Peyer's patch (tissue), 4 donors: Measurements from ENCODE around the gene ATXN1L.
A peak's percentile ranks its signal among the peaks of the same experiment; 100 is the strongest.

Experiments used
- POLR2A ChIP-seq, 2 donors: fragments of 450-650 bp; IDR thresholded peaks; one replicate each; pipeline ENCODE4 v1.5.1; 2017; ENCODE audit warnings: antibody characterized with exemption in 2 of 2, mild to moderate bottlenecking in 2 of 2, moderate library complexity in 2 of 2
- TF ChIP-seq, protein P1 (sequence below), 6 experiments: fragments of 450-650 bp in 4 of 6; fragments of 200-600 bp in 2 of 6; sonication (generic) in 1 of 6; IDR thresholded peaks; one replicate each; pipeline ENCODE4 v1.5.1; 2017 to 2019; ENCODE audit warnings: antibody characterized with exemption in 6 of 6, mild to moderate bottlenecking in 3 of 6, moderate library complexity in 1 of 6

DNA sequence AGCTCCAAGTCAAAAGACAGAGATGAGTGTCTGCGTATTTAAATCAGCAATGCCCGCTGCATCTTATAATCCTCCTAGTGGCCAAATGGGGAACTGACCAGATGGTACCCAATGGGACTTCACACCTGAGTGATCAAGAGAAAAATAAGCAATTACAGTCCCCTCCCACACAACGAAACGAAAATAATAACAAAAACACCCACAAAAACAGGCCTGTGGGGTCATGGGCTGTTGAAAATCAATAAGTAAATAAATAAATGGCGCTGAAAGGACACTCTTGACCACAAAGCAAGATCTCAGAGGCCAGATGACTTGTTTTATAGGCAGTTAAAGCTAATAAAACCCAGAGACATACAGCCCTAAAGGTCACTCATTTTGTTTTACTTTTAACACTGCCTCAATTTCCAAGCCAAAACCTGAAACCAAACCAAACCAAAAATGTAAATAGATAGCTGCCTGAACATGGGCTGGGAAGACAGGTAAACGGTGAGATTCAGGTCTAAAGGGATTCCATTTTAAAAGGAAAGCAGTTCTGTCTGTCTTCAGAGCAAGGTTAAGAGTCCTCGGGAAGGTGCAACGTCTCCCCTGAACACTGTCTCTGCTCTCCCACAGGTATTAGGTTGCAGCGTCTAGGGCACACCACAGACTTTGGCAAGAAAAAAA is 36.9 kb downstream of the ATXN1L start:
- TF ChIP-seq, protein P1, sequence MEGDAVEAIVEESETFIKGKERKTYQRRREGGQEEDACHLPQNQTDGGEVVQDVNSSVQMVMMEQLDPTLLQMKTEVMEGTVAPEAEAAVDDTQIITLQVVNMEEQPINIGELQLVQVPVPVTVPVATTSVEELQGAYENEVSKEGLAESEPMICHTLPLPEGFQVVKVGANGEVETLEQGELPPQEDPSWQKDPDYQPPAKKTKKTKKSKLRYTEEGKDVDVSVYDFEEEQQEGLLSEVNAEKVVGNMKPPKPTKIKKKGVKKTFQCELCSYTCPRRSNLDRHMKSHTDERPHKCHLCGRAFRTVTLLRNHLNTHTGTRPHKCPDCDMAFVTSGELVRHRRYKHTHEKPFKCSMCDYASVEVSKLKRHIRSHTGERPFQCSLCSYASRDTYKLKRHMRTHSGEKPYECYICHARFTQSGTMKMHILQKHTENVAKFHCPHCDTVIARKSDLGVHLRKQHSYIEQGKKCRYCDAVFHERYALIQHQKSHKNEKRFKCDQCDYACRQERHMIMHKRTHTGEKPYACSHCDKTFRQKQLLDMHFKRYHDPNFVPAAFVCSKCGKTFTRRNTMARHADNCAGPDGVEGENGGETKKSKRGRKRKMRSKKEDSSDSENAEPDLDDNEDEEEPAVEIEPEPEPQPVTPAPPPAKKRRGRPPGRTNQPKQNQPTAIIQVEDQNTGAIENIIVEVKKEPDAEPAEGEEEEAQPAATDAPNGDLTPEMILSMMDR (IDR thresholded peaks at IDR 0.05) = peak; percentile 91 to 98 (median 94)
- TF ChIP-seq POLR2A (IDR thresholded peaks at IDR 0.05) = no peak
